ENCODE results near the gene BDH1.
"Not testable (repeated sequence)": the region's sequence is repeated elsewhere in the genome, so short reads cannot be mapped to it uniquely, and the experiment has no call there.

Gene BDH1

DNA sequence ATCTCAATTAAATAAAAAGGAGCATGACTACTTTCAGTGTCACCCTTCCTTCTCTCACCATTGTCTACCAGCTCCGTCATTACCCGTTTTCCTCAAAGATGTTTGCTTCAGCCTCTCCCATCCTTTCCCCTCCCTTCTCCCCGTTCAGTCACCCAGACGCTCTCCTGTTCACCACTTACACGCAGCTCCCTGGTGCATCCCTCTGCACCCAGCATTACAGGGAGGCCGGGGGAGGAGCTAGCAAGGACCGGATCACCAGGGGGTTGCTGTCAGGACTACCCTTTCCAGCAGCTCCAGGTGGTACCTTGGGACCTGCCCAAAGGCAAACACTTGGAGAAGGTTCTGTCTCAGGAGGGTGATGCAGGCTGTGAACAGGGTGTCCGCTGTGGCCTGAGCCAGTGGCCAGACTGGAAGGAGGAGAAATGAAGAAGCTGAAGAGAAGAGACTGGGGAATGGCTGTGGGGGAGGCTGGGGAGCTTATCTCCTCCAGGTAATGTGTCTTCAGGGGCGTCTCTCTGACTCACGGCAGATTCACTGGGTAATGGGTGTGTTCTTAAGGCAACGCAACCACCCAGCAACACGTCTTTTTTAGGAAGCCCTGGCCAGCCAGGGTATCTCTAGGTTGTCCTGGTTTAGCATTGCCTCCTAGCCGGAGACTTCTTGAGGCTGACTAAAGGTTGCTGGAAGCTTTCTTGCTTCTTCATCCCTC, 21.8 kb upstream of the BDH1 start:
- Histone ChIP-seq H3K4me1 (ENCODE audit: insufficient read depth, insufficient read length) (peaks cover 13% of the 10 kb centered on the region), H3K4me3 (ENCODE audit: insufficient read length, low read depth) (no peak overlapping the region), H3K36me3 (ENCODE audit: insufficient read depth, insufficient read length, low read length) (no peaks in the 10 kb centered on the region), H3K9me3 (ENCODE audit: insufficient read depth, low read length) (peaks cover 8% of the 10 kb centered on the region; the same call in 1 of the 2 replicates), H3K9ac (ENCODE audit: insufficient read length, low read depth) (no peak overlapping the region), H3K27me3 (ENCODE audit: insufficient read depth, insufficient read length) (no peaks in the 10 kb centered on the region)
- no peak for DNase-seq (ENCODE audit: low read depth, low spot score)
- TF ChIP-seq ZNF274 (IDR thresholded peaks at IDR 0.05; ENCODE audit: low read depth, low read length) (no peak), SUZ12 (IDR thresholded peaks at IDR 0.05; ENCODE audit: extremely low read depth, insufficient read depth, insufficient read length) (no peak), YY1 (IDR thresholded peaks at IDR 0.05; ENCODE audit: insufficient read depth, insufficient read length) (no peak)

DNA sequence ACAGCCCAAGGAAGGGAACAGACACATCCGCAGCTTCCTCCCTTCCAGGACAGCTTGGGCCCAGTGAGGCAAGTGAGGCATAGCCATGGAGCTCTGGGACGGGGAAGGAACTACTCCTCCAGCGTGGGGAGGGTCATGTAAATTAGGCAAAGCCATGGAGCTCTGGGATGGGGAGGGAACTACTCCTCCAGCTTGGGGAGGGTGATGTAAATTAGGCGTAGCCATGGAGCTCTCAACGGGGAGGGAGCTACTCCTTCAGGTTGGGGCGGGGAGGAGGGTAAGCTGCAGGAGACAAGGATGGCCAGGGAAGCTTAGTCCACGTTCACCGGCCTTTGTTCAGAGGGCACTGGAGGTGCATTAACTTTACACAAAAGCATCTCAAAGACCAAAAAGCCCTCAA, 21.1 kb upstream of the BDH1 start:
- H3K27me3 ChIP-seq (ENCODE audit: insufficient read depth, insufficient read length), result no peaks in the 10 kb centered on the region
- no peak for TF ChIP-seq ZNF274 (IDR thresholded peaks at IDR 0.05; ENCODE audit: low read depth, low read length)
- TF ChIP-seq YY1 (IDR thresholded peaks at IDR 0.05; ENCODE audit: insufficient read depth, insufficient read length), result no peak
- H3K36me3 ChIP-seq (ENCODE audit: insufficient read depth, insufficient read length, low read length), result no peaks in the 10 kb centered on the region
- no peak overlapping the region for H3K4me3 ChIP-seq (ENCODE audit: insufficient read length, low read depth)
- H3K9ac ChIP-seq (ENCODE audit: insufficient read length, low read depth), result no peak overlapping the region
- peaks cover 9% of the 10 kb centered on the region; the same call in 1 of the 2 replicates for H3K9me3 ChIP-seq (ENCODE audit: insufficient read depth, low read length)
- peaks cover 13% of the 10 kb centered on the region for H3K4me1 ChIP-seq (ENCODE audit: insufficient read depth, insufficient read length)
- DNase-seq (ENCODE audit: low read depth, low spot score), result no peak

GRCh38 chr3:197575362-197575761, 19.6 kb upstream of the BDH1 start:
- H3K36me3 ChIP-seq (ENCODE audit: insufficient read depth, insufficient read length, low read length), result no peaks in the 10 kb centered on the region
- peaks cover 13% of the 10 kb centered on the region for H3K4me1 ChIP-seq (ENCODE audit: insufficient read depth, insufficient read length)
- H3K9me3 ChIP-seq (ENCODE audit: insufficient read depth, low read length), result peaks cover 24% of the 10 kb centered on the region; the same call in 1 of the 2 replicates
- H3K27me3 ChIP-seq (ENCODE audit: insufficient read depth, insufficient read length), result no peaks in the 10 kb centered on the region
- H3K4me3 ChIP-seq (ENCODE audit: insufficient read length, low read depth), result no peak overlapping the region
- no peak for DNase-seq (ENCODE audit: low read depth, low spot score)
- no peak overlapping the region for H3K9ac ChIP-seq (ENCODE audit: insufficient read length, low read depth)
- no peak for TF ChIP-seq SUZ12 (IDR thresholded peaks at IDR 0.05; ENCODE audit: extremely low read depth, insufficient read depth, insufficient read length)
- no peak for TF ChIP-seq ZNF274 (IDR thresholded peaks at IDR 0.05; ENCODE audit: low read depth, low read length)
- TF ChIP-seq YY1 (IDR thresholded peaks at IDR 0.05; ENCODE audit: insufficient read depth, insufficient read length), result no peak

DNA sequence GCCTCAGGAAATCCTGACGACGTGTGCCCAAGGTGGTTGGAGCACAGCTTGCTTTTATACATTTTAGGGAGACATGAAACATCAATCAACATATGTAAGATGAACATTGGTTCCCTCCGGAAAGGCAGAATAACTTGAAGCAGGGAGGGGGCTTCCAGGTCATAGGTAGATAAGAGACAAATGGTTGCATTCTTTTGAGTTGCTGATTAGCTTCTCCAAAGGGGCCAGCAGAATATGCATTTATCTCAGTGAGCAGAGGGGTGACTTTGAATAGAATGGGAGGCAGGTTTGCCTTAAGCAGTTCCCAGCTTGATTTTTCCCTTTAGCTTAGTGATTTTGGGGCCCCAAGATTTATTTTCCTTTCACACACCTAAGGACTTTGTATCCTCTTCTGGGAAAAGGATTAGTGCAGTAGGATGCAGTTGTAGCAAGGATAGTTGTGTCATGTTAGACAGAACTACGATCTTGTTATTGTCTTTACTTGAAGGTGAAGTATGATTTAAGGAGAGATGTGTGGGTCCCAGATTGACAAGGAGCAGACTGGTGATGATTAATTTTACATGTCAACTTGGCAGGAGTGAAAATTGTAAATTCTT, 18.7 kb upstream of the BDH1 start:
- H3K9me3 ChIP-seq (ENCODE audit: insufficient read depth, low read length), result peaks cover 32% of the 10 kb centered on the region; the same call in 1 of the 2 replicates
- peaks cover 13% of the 10 kb centered on the region for H3K4me1 ChIP-seq (ENCODE audit: insufficient read depth, insufficient read length)
- not testable (repeated sequence) for H3K36me3 ChIP-seq (ENCODE audit: insufficient read depth, insufficient read length, low read length); H3K27me3 ChIP-seq (ENCODE audit: insufficient read depth, insufficient read length); H3K9ac ChIP-seq (ENCODE audit: insufficient read length, low read depth); H3K4me3 ChIP-seq (ENCODE audit: insufficient read length, low read depth)
- peak; percentile 20 for DNase-seq (ENCODE audit: low read depth, low spot score)

DNA sequence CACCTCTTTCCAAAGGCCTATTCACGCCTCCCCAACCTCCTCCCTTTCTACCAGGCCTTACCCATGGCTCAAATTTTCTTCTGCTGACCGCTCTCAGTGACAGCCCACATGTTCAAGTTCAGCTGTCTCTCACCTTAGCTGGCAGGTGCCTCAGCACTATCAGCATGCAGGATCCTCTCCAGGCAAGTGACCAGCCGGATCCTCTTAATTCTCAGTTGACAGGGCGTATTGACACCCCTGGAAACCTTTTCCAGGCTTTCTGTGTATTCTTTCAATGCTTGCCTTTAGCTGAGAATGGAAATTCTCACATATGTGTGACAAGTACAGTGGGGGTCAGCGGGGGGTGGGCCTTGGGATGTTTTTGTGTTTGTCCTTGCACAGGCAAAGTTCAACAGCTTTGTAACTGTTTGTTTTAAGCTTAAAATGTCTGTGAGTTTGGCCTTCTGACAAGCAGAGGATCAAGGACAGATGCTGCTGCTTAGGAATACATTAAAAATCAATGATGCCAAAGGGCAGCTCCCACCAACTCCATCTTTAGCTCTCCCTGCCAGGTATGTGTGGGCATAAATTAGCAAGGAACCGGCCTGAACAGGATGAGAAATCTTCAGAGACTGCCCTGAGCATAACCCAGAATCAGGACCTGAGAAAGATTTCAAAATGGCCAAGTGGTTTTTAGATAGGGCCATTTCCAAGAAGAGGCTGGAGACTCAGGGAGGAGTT, 17.4 kb upstream of the BDH1 start:
- H3K9me3 ChIP-seq (ENCODE audit: insufficient read depth, low read length), result peaks cover 34% of the 10 kb centered on the region; the same call in 1 of the 2 replicates
- no peak overlapping the region for H3K4me3 ChIP-seq (ENCODE audit: insufficient read length, low read depth)
- H3K9ac ChIP-seq (ENCODE audit: insufficient read length, low read depth), result no peak overlapping the region
- H3K36me3 ChIP-seq (ENCODE audit: insufficient read depth, insufficient read length, low read length), result no peaks in the 10 kb centered on the region
- no peaks in the 10 kb centered on the region for H3K27me3 ChIP-seq (ENCODE audit: insufficient read depth, insufficient read length)
- DNase-seq (ENCODE audit: low read depth, low spot score), result no peak
- peaks cover 13% of the 10 kb centered on the region for H3K4me1 ChIP-seq (ENCODE audit: insufficient read depth, insufficient read length)
- TF ChIP-seq YY1 (IDR thresholded peaks at IDR 0.05; ENCODE audit: insufficient read depth, insufficient read length) (no peak), SUZ12 (IDR thresholded peaks at IDR 0.05; ENCODE audit: extremely low read depth, insufficient read depth, insufficient read length) (no peak), ZNF274 (IDR thresholded peaks at IDR 0.05; ENCODE audit: low read depth, low read length) (no peak)

- not testable (repeated sequence) for H3K9ac ChIP-seq (ENCODE audit: insufficient read length, low read depth); H3K36me3 ChIP-seq (ENCODE audit: insufficient read depth, insufficient read length, low read length); H3K4me3 ChIP-seq (ENCODE audit: insufficient read length, low read depth); H3K4me1 ChIP-seq (ENCODE audit: insufficient read depth, insufficient read length); H3K27me3 ChIP-seq (ENCODE audit: insufficient read depth, insufficient read length); DNase-seq (ENCODE audit: low read depth, low spot score)
- peaks cover 37% of the 10 kb centered on the region for H3K9me3 ChIP-seq (ENCODE audit: insufficient read depth, low read length)
These were observed 16.1 kb upstream of the BDH1 start for GRCh38 chr3:197571880-197572172.

- H3K4me3 ChIP-seq (ENCODE audit: insufficient read length, low read depth); H3K36me3 ChIP-seq (ENCODE audit: insufficient read depth, insufficient read length, low read length); H3K9ac ChIP-seq (ENCODE audit: insufficient read length, low read depth); DNase-seq (ENCODE audit: low read depth, low spot score); H3K4me1 ChIP-seq (ENCODE audit: insufficient read depth, insufficient read length); H3K27me3 ChIP-seq (ENCODE audit: insufficient read depth, insufficient read length): not testable (repeated sequence)
- peaks cover 42% of the 10 kb centered on the region for H3K9me3 ChIP-seq (ENCODE audit: insufficient read depth, low read length)
These were observed 15.5 kb upstream of the BDH1 start for GRCh38 chr3:197571074-197571879.

- H3K9ac ChIP-seq (ENCODE audit: insufficient read length, low read depth); H3K4me3 ChIP-seq (ENCODE audit: insufficient read length, low read depth); DNase-seq (ENCODE audit: low read depth, low spot score); H3K27me3 ChIP-seq (ENCODE audit: insufficient read depth, insufficient read length); H3K4me1 ChIP-seq (ENCODE audit: insufficient read depth, insufficient read length); H3K36me3 ChIP-seq (ENCODE audit: insufficient read depth, insufficient read length, low read length): not testable (repeated sequence)
- peaks cover 57% of the 10 kb centered on the region for H3K9me3 ChIP-seq (ENCODE audit: insufficient read depth, low read length)
These were observed 13.7 kb upstream of the BDH1 start for GRCh38 chr3:197569433-197569832.

Measured in NT2/D1 (cell line).